Erythroblast (primary cell): ENCODE results near the gene TUBD1.

ENCODE experiments used
- GATA1 ChIP-seq: IDR thresholded peaks from 2 replicates; pipeline ENCODE4 v1.6.1; 2011; ENCODE audit warnings: low read depth, mild to moderate bottlenecking, control low read depth, low read length, moderate library complexity
- POLR2A ChIP-seq: IDR thresholded peaks from 2 replicates; pipeline ENCODE4 v1.6.1; 2011; ENCODE audit warnings: mild to moderate bottlenecking, low read length

DNA sequence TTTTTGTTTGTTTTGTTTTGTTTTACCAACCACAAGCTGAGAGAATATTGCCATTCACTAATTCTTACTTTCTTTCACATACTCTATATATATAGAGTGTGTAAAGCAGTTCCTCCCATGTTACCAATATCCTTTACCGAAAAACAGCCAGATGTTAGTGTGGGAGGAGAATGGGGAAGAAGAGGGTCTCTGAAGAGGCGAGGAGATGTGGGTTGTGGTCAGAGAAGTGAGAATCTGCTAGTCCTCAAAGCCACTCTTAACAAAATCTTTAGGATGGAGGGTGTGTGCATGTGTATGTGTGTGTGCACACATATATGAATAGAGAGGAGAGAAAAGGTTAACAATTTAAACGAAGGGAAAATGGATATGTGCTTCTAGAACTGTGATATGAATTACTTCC lies 80.6 kb downstream of the TUBD1 start:
- TF ChIP-seq POLR2A, result no peak
- no peak for TF ChIP-seq GATA1
